ENCODE data around the gene TIMM22. TPM values are rescaled to one million over a fixed set of nuclear protein-coding genes. Genes with fewer than 3 reads are reported as not detected.
"Not testable (repeated sequence)": the region's sequence is repeated elsewhere in the genome, so short reads cannot be mapped to it uniquely, and the experiment has no call there.

Gene TIMM22
- total RNA-seq, 1 donor from 2014 or later: 11.3 TPM

- not testable (repeated sequence) for DNase-seq (ENCODE audit: low spot score)
These were observed 25.1 kb upstream of the TIMM22 start for GRCh38 chr17:971861-972260.

- DNase-seq (ENCODE audit: low spot score): no peak
These were observed 23.9 kb upstream of the TIMM22 start for GRCh38 chr17:973053-973452.

GRCh38 chr17:974778-975177 lies 22.2 kb upstream of the TIMM22 start:
- not testable (repeated sequence) for DNase-seq (ENCODE audit: low spot score)

- no peak for DNase-seq (ENCODE audit: low spot score)
These were observed 21.5 kb upstream of the TIMM22 start for GRCh38 chr17:975371-975915.

GRCh38 chr17:976312-976711 lies 20.6 kb upstream of the TIMM22 start:
- DNase-seq (ENCODE audit: low spot score): no peak

- DNase-seq (ENCODE audit: low spot score): no peak
These were observed 19.8 kb upstream of the TIMM22 start for GRCh38 chr17:977166-977565.

GRCh38 chr17:978103-979093 lies 18.5 kb upstream of the TIMM22 start:
- no peak for DNase-seq (ENCODE audit: low spot score)

- DNase-seq (ENCODE audit: low spot score): no peak
These were observed 17.8 kb upstream of the TIMM22 start for GRCh38 chr17:979212-979538.

- peak; percentile 99 for DNase-seq (ENCODE audit: low spot score)
These were observed 17.2 kb upstream of the TIMM22 start, which contains the start of gene NXN for GRCh38 chr17:979539-980405. Gene NXN, minus strand, starts transcription at chr17:979776.

- no peak for DNase-seq (ENCODE audit: low spot score)
These were observed 16.3 kb upstream of the TIMM22 start for GRCh38 chr17:980406-981291.

- no peak for DNase-seq (ENCODE audit: low spot score)
These were observed 15.7 kb upstream of the TIMM22 start for GRCh38 chr17:981292-981658.

GRCh38 chr17:983921-984320 lies 13.0 kb upstream of the TIMM22 start:
- DNase-seq (ENCODE audit: low spot score): no peak

- no peak for DNase-seq (ENCODE audit: low spot score)
These were observed 10.5 kb upstream of the TIMM22 start for GRCh38 chr17:986322-986929.

- no peak for DNase-seq (ENCODE audit: low spot score)
These were observed 9.0 kb upstream of the TIMM22 start for GRCh38 chr17:987931-988330.

GRCh38 chr17:988561-988960 lies 8.4 kb upstream of the TIMM22 start:
- no peak for DNase-seq (ENCODE audit: low spot score)

GRCh38 chr17:992933-993332 lies 4.0 kb upstream of the TIMM22 start:
- no peak for DNase-seq (ENCODE audit: low spot score)

GRCh38 chr17:995324-995723 lies 1.6 kb upstream of the TIMM22 start:
- DNase-seq (ENCODE audit: low spot score): not testable (repeated sequence)

GRCh38 chr17:998111-998510 lies 1.2 kb downstream of the TIMM22 start:
- no peak for DNase-seq (ENCODE audit: low spot score)

- DNase-seq (ENCODE audit: low spot score): no peak
These were observed 3.9 kb downstream of the TIMM22 start for GRCh38 chr17:1000597-1001461.

All from mesenteric fat pad (tissue), 1 donor.